ENCODE measurements around the gene TMED10.

- TF ChIP-seq HOXA7 (CRISPR knock-in tag; IDR thresholded peaks at IDR 0.05) (no peak), HES2 (IDR thresholded peaks at IDR 0.05) (no peak), MAX (IDR thresholded peaks at IDR 0.05) (no peak), CTCF (IDR thresholded peaks at IDR 0.05) (no peak), SREBF2 (IDR thresholded peaks at IDR 0.05) (no peak), CBX8 (IDR thresholded peaks at IDR 0.05) (no peak), CHD4 (IDR thresholded peaks at IDR 0.05; ENCODE audit: borderline replicate concordance) (no peak), REST (IDR thresholded peaks at IDR 0.05) (no peak), POLR2A (IDR thresholded peaks at IDR 0.05; ENCODE audit: low read length) (no peak), KDM1A (IDR thresholded peaks at IDR 0.05; ENCODE audit: low read depth) (no peak), CHD2 (IDR thresholded peaks at IDR 0.05; ENCODE audit: low read length, partially characterized antibody) (no peak), EP300 (IDR thresholded peaks at IDR 0.05) (no peak)
These were observed 47.3 kb upstream of the TMED10 start for GRCh38 chr14:75223664-75224154.

Measured in A549 (cell line).